T-helper 2 cell treated with Interferon-gamma antibody and Interleukin-4, amounts not matched to agents 5 μg/mL and 100 μg/mL, for 36 hours (primary cell): ENCODE results near the gene TBATA.

Experiments used
- DNase-seq: peaks from one replicate; pipeline ENCODE4 v3.0.0; 2021; ENCODE audit warnings: low spot score
- H3K27ac Mint-ChIP-seq: one replicate; pipeline ENCODE4 v1.8.0; 2021; ENCODE audit warnings: mild to moderate bottlenecking, mixed read lengths
- H3K27me3 Mint-ChIP-seq: one replicate; pipeline ENCODE4 v1.8.0; 2021; ENCODE audit warnings: low read depth, mixed read lengths
- H3K36me3 Mint-ChIP-seq: one replicate; pipeline ENCODE4 v1.8.0; 2021; ENCODE audit warnings: low read depth, mixed read lengths
- H3K4me1 Mint-ChIP-seq: one replicate; pipeline ENCODE4 v1.8.0; 2021; ENCODE audit warnings: low read depth, mixed read lengths
- H3K4me3 Mint-ChIP-seq: one replicate; pipeline ENCODE4 v1.8.0; 2022; ENCODE audit warnings: mild to moderate bottlenecking, moderate library complexity, mixed read lengths
- H3K9me3 Mint-ChIP-seq: one replicate; pipeline ENCODE4 v1.8.0; 2021; ENCODE audit warnings: mixed read lengths

Gene TBATA

DNA sequence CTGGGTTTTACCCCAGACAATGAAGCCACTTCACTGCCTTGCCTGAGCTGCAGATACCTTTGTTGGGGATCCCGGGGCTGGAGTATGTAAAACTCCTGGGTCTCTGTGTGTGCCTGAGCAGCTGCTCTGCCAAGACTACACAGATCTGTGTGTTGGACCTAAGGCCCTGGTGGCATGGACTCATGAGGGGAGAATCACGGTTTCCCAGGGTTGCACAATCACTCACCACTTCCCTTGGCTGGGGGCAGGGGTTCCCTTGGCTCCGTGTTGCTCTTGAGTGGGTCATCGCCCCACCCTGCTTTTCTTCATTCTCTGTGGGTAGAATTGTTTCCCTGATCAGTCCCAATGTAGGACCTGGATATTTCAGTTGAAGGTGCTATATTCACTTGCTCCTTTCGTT lies 13.9 kb upstream of the TBATA start:
- no peak for DNase-seq
- Mint-ChIP-seq H3K36me3 (no peaks in the 10 kb centered on the region), H3K4me1 (no peaks in the 10 kb centered on the region), H3K9me3 (no peaks in the 10 kb centered on the region), H3K4me3 (no peak overlapping the region), H3K27me3 (peaks cover 19% of the 10 kb centered on the region), H3K27ac (no peak overlapping the region)

DNA sequence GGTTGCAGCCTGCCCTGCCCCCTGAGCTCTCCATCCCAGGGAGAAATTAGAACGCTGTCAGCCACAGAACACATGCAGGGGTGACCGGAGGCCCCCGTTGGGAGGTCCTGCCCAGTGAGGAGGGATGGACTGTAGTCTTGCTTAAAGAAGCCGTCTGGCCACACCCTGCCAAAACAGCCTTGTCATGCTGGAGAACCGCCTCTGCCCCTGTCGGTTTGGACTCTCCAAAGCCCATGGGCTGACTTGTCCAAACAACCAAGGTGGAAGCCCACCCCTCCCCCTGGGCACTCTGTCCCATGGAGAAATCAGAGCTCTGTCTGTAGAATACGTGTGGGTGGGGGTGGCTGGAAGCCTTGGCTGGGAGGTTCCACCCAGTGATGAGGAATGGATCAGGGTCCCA lies 12.7 kb upstream of the TBATA start:
- peaks cover 20% of the 10 kb centered on the region for H3K27me3 Mint-ChIP-seq
- H3K4me3 Mint-ChIP-seq, result no peak overlapping the region
- no peak for DNase-seq
- no peaks in the 10 kb centered on the region for H3K9me3 Mint-ChIP-seq
- H3K27ac Mint-ChIP-seq, result no peak overlapping the region
- no peaks in the 10 kb centered on the region for H3K36me3 Mint-ChIP-seq
- H3K4me1 Mint-ChIP-seq, result no peaks in the 10 kb centered on the region

DNA sequence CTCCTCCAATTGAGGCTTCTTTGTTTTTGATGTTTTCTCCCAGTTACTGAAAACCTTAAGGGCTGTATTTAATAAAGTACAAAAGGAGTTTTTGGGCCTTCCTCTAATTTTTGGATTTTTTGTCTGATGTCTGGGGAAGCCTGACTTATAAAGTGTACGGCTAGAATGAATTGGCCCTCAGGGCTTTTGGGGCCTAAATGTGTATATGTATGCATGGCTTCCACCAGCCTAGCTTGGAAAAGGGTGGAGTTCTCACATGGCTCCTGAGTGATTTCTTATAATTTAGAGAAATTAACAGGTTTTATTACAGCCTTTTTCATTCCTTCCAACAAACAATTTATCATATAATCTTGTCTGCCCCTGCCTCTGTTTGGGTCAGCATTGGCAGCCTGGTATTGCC lies 10.4 kb upstream of the TBATA start:
- no peaks in the 10 kb centered on the region for H3K36me3 Mint-ChIP-seq
- DNase-seq, result no peak
- peaks cover 23% of the 10 kb centered on the region for H3K27me3 Mint-ChIP-seq
- no peaks in the 10 kb centered on the region for H3K4me1 Mint-ChIP-seq
- no peaks in the 10 kb centered on the region for H3K9me3 Mint-ChIP-seq
- H3K4me3 Mint-ChIP-seq, result no peak overlapping the region
- H3K27ac Mint-ChIP-seq, result no peak overlapping the region

- Mint-ChIP-seq H3K4me1 (peaks cover 3% of the 10 kb centered on the region), H3K9me3 (no peaks in the 10 kb centered on the region), H3K36me3 (no peaks in the 10 kb centered on the region), H3K27ac (no peak overlapping the region), H3K27me3 (peaks cover 36% of the 10 kb centered on the region), H3K4me3 (no peak overlapping the region)
- no peak for DNase-seq
These were observed 6.3 kb upstream of the TBATA start for GRCh38 chr10:70791386-70792039.

- H3K27me3 Mint-ChIP-seq, result peaks cover 29% of the 10 kb centered on the region
- H3K27ac Mint-ChIP-seq, result no peak overlapping the region
- H3K4me3 Mint-ChIP-seq, result no peak overlapping the region
- H3K9me3 Mint-ChIP-seq, result no peaks in the 10 kb centered on the region
- no peaks in the 10 kb centered on the region for H3K36me3 Mint-ChIP-seq
- H3K4me1 Mint-ChIP-seq, result peaks cover 3% of the 10 kb centered on the region
- peak; percentile 8 for DNase-seq
These were observed 1.7 kb upstream of the TBATA start for GRCh38 chr10:70786799-70787415.

GRCh38 chr10:70784471-70784870 lies 706 bp downstream of the TBATA start:
- no peak for DNase-seq
- Mint-ChIP-seq H3K4me3 (no peak overlapping the region), H3K4me1 (peaks cover 3% of the 10 kb centered on the region), H3K36me3 (no peaks in the 10 kb centered on the region), H3K27me3 (peaks cover 16% of the 10 kb centered on the region), H3K27ac (no peak overlapping the region), H3K9me3 (no peaks in the 10 kb centered on the region)

DNA sequence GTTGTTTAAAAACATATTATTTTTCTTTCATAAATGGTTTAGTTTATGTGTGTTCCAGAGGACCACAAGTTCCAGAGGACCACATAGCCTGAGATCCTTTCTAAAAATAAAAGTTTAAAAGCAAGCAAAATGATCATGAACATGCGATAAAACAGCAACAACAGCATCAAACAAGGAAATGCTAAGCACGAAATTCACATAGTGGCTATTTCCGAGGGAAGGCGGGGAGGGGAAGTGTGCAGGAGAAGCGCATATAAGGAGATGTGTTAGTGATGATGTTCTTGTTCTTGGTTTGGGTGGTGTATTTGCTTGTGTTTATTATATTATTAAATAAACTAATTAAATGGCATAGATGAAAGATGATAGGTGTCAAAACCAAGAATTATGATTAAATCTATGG lies 1.2 kb downstream of the TBATA start:
- Mint-ChIP-seq H3K4me3 (no peak overlapping the region), H3K27ac (no peak overlapping the region), H3K4me1 (peaks cover 3% of the 10 kb centered on the region), H3K27me3 (peaks cover 11% of the 10 kb centered on the region), H3K36me3 (no peaks in the 10 kb centered on the region), H3K9me3 (no peaks in the 10 kb centered on the region)
- DNase-seq, result no peak

DNA sequence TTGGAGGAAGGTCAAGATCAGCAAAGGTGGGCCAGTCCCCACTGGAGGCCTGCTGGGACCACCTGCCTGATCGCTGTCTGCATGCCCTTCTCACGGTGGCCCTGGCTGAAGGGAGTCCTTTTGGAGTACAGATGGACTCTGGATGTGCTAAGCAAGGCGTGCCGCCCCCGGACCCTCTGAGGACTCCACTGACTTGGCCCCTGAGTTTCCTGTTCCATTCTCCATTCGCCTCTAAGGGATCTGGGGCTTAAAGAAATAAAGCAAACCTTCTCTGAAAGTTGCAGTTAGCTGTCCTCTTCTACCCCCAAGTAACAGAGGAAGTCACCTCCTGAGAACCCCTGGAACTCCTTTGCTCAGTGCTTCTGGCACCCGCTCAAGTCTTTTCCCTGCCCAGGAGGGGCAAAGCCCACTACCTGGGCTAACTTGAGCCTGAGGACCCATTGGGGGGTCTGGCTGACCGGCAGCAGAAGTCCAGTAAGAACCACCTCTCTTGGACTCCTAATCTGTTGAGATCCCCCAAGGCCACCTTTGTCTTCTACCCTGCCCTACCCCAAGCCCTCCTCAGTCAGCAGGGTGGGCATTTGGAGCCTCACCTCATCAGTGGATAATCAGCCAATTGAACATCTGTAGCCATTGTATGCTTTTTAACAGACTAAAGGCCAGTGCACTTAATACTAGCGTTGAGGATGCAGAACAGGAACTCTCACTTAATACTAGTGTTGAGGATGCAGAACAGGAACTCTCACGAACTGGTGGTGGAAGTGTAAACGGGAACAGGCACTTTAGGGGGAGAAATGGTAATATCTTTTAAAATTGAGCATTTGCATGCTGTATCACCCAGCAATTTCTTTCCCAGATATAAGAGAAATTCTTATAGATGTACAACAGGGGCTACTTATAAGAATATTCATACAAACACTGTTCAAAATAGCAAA lies 2.2 kb downstream of the TBATA start:
- no peak for DNase-seq

GRCh38 chr10:70782086-70782745 lies 3.0 kb downstream of the TBATA start:
- no peak for DNase-seq
- H3K36me3 Mint-ChIP-seq, result no peaks in the 10 kb centered on the region
- no peaks in the 10 kb centered on the region for H3K9me3 Mint-ChIP-seq
- no peak overlapping the region for H3K4me3 Mint-ChIP-seq
- no peak overlapping the region for H3K27ac Mint-ChIP-seq
- H3K4me1 Mint-ChIP-seq, result peaks cover 3% of the 10 kb centered on the region
- H3K27me3 Mint-ChIP-seq, result peaks cover 1% of the 10 kb centered on the region

More for the DNA sequence above, 2.2 kb downstream of the TBATA start:
- Mint-ChIP-seq H3K4me1 (peaks cover 3% of the 10 kb centered on the region), H3K4me3 (no peak overlapping the region), H3K36me3 (no peaks in the 10 kb centered on the region), H3K9me3 (no peaks in the 10 kb centered on the region), H3K27me3 (peaks cover 1% of the 10 kb centered on the region), H3K27ac (no peak overlapping the region)

DNA sequence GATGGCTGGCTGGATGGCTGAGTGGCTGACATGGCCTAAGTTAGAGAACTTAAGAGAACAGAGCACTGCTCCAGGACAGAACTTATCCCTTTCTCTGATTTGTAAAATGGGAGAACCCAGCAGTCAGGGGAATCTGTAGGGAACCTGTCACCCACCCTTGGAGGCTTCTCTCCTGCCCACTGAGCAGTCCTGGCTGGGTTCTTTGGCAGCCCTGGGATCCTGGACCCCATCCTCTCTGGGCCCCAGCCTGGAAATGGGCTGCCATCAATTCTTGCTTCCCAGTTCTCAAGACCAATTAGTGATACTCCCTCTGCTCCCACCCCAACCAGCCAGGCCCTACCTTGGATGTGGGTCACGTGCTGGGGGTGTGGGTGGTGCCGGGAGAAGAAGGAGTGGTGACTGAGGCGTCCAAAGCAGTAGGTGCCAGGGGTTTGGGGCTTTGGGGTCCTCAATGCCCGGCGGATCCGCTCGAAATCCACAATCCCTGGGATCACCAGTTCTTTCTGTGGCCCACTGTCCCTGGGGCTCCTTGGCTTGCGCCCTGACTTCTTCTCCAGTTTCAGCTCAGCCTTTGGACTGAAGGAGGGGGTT lies 3.6 kb downstream of the TBATA start:
- no peaks in the 10 kb centered on the region for H3K36me3 Mint-ChIP-seq
- DNase-seq, result no peak
- H3K27ac Mint-ChIP-seq, result no peak overlapping the region
- peaks cover 1% of the 10 kb centered on the region for H3K27me3 Mint-ChIP-seq
- no peaks in the 10 kb centered on the region for H3K9me3 Mint-ChIP-seq
- no peaks in the 10 kb centered on the region for H3K4me1 Mint-ChIP-seq
- no peak overlapping the region for H3K4me3 Mint-ChIP-seq

- Mint-ChIP-seq H3K27me3 (peaks cover 1% of the 10 kb centered on the region), H3K4me3 (no peak overlapping the region), H3K4me1 (no peaks in the 10 kb centered on the region), H3K9me3 (no peaks in the 10 kb centered on the region), H3K36me3 (no peaks in the 10 kb centered on the region), H3K27ac (no peak overlapping the region)
- DNase-seq, result no peak
These were observed 4.4 kb downstream of the TBATA start for GRCh38 chr10:70780772-70781171.

- H3K4me3 Mint-ChIP-seq, result no peak overlapping the region
- H3K36me3 Mint-ChIP-seq, result no peaks in the 10 kb centered on the region
- no peak overlapping the region for H3K27ac Mint-ChIP-seq
- no peaks in the 10 kb centered on the region for H3K9me3 Mint-ChIP-seq
- no peaks in the 10 kb centered on the region for H3K4me1 Mint-ChIP-seq
- H3K27me3 Mint-ChIP-seq, result peaks cover 1% of the 10 kb centered on the region
- no peak for DNase-seq
These were observed 4.8 kb downstream of the TBATA start for GRCh38 chr10:70780370-70780760.

DNA sequence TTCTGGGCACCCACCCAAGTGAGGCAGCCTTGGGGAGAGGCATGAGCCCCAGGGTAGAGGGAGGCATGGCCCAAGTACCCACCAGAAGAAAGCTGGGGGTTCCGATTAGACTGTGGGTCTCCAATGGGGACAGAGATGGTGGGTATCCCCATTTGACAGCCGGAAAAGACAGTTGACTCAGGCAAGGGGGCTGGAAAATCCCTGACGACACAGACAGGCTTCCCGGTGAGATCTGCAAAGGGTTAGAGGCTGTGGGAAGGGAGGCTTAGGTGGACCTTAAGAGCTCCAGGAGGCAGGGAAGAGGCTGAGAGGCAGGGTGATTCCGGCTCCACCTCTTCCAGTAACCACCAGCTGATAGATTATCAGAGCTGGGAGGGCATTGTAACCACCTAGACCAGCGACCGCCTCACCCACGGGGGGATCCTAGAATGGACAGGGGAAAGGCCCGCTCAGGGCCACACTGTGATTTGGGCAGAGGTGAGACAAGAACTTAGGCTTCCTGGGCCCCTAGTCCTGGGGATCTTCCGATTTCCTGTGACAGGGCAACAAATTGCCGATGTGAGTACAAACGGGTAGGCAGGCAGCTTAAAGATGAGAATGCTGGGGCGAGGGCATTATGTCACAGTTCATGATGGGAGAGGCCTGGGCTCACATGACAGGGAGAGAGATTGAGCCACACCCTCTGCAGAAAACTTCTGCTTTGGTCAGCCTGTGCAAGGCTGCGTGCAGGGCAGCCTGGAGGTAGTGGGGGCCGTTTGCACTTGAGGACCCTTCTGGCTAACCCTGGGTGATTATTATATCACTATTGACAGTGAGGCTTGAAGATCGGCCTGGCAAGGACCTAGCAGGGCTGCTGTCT lies 5.4 kb downstream of the TBATA start:
- H3K27ac Mint-ChIP-seq, result no peak overlapping the region
- H3K4me3 Mint-ChIP-seq, result no peak overlapping the region
- H3K4me1 Mint-ChIP-seq, result no peaks in the 10 kb centered on the region
- no peaks in the 10 kb centered on the region for H3K36me3 Mint-ChIP-seq
- no peaks in the 10 kb centered on the region for H3K9me3 Mint-ChIP-seq
- DNase-seq, result no peak
- H3K27me3 Mint-ChIP-seq, result peaks cover 1% of the 10 kb centered on the region
